ENCODE measurements around the gene DOCK4.

The DOCK4 gene

GRCh38 chr7:111873326-111873646, 332.9 kb downstream of the DOCK4 start:
- TF ChIP-seq, protein P1, sequence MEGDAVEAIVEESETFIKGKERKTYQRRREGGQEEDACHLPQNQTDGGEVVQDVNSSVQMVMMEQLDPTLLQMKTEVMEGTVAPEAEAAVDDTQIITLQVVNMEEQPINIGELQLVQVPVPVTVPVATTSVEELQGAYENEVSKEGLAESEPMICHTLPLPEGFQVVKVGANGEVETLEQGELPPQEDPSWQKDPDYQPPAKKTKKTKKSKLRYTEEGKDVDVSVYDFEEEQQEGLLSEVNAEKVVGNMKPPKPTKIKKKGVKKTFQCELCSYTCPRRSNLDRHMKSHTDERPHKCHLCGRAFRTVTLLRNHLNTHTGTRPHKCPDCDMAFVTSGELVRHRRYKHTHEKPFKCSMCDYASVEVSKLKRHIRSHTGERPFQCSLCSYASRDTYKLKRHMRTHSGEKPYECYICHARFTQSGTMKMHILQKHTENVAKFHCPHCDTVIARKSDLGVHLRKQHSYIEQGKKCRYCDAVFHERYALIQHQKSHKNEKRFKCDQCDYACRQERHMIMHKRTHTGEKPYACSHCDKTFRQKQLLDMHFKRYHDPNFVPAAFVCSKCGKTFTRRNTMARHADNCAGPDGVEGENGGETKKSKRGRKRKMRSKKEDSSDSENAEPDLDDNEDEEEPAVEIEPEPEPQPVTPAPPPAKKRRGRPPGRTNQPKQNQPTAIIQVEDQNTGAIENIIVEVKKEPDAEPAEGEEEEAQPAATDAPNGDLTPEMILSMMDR (IDR thresholded peaks at IDR 0.05; ENCODE audit: low read depth, low read length), result no peak
- H3K4me3 ChIP-seq (ENCODE audit: low read depth, low read length), result no peak overlapping the region

DNA sequence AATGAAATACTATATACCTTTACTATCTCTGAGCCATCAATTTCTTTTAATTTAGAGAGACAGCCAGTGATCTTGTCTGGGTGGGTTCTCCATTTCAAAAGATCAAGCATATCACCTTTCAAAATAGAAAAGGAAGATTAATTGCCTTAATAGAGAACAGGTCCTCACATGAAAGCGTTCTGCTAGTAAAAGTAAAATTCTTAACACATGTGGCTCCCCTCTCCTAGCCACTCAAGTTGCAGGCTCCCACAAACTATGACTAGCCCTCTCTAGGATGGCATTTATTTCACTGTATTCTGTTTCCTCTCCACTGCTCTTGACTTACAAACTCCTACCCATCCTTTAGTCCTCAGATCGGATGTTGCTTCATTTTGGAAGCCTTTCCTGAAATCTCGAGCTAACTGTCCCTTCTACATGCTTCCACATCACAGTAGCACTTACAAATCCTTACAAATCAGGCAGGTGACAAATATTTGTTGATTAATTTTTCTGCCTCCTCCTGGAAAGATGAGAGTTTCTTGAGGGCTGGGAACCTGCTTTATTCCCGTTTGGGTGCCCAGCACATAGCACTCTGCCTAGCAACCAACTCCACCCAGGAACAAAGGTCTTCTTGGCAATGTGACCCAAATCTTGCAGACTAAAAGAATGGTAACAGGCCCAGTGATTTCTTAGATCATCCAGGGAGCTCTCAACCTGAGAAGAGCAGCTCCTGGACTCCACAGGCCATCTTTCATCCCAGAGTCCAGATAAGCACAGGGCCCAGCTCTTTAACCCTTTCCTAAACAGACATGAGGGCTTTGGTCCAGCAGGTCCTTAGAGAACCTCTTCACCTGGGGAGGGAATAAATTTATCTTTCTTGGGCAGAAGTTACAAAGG, 333.5 kb downstream of the DOCK4 start:
- TF ChIP-seq, protein P1 (IDR thresholded peaks at IDR 0.05; ENCODE audit: low read depth, low read length), result no peak
- H3K4me3 ChIP-seq (ENCODE audit: low read depth, low read length), result no peak overlapping the region

DNA sequence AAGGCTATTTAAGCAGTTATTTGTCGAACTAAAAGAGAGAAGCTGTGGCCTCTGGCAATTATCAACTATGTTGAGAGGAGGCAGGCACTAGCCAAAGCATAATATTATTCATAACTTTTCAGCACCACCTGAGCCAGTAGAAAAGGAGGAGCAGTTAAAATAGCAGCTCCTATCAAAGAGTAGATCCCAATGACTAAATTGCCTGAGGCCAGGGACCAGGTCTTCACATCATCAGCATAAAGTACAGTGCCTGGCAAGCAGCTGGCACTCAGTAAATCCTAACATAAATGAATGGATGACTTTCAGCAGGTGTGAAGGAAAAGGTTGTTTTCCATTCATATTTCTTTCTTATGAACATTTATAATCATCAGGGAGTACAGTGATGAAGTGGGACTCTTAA, 334.9 kb downstream of the DOCK4 start:
- no peak overlapping the region for H3K4me3 ChIP-seq (ENCODE audit: low read depth, low read length)
- TF ChIP-seq, protein P1 (IDR thresholded peaks at IDR 0.05; ENCODE audit: low read depth, low read length), result no peak

GRCh38 chr7:111869280-111869679, 336.9 kb downstream of the DOCK4 start:
- TF ChIP-seq, protein P1 (IDR thresholded peaks at IDR 0.05; ENCODE audit: low read depth, low read length), result no peak
- H3K4me3 ChIP-seq (ENCODE audit: low read depth, low read length), result no peak overlapping the region

DNA sequence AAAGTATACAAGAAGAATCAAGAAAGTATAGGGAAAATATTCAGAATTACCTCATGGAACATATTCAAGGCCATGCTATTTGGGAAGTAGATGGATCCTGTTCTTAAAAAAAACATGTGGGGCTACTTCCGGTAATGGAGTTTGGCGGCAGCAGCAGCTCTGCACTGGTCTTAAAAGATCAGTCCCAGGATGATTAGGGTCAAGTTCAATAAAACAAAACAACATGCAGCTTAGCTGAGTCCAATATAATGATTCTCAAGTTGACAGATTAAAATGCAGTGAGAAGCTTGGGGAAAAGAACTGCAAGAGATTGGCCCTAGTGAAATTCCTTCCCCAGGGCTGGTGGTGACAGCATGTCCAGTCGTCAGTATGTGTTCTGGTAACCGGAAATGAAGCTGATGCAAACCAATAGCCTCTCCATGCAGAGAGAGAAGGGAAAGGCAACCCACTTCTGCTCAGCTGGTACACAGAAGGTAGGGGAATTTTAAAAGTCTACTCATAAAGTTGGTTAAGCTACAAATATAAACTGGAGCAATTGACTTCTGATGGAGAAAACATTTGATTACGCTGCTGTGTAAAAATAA, 338.8 kb downstream of the DOCK4 start:
- H3K4me3 ChIP-seq (ENCODE audit: low read depth, low read length), result no peak overlapping the region
- TF ChIP-seq, protein P1 (IDR thresholded peaks at IDR 0.05; ENCODE audit: low read depth, low read length), result no peak

DNA sequence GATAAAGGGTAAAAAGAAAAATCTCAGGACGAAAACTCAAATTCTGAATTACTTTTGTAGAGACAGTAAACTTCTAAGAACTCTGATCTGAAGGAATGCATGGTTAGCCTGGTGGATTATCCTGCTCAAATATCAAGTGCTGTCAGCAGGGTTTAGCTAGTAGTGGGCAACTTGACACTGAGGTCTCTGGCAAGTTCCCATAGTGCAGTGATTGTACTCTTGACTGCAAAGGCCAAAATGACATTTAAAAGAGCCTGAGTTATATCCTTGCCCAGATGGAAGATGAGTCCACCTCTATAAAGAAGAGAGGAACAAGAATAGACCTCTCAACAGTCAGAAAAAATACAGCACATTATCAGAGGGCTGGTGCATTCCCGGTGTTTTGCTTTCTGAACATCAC, 339.4 kb downstream of the DOCK4 start:
- TF ChIP-seq, protein P1 (IDR thresholded peaks at IDR 0.05; ENCODE audit: low read depth, low read length), result no peak
- no peak overlapping the region for H3K4me3 ChIP-seq (ENCODE audit: low read depth, low read length)

GRCh38 chr7:111865430-111865829, 340.8 kb downstream of the DOCK4 start:
- no peak overlapping the region for H3K4me3 ChIP-seq (ENCODE audit: low read depth, low read length)
- TF ChIP-seq, protein P1 (IDR thresholded peaks at IDR 0.05; ENCODE audit: low read depth, low read length), result no peak

Data from WI38 (cell line).